Effector CD4-positive, alpha-beta T cell (primary cell): Measurements from ENCODE around the gene CIB2.

Experiments
- DNase-seq: peaks from one replicate; pipeline ENCODE4 v3.0.0-alpha.2; 2020

Gene CIB2

GRCh38 chr15:78105476-78106241, 25.6 kb downstream of the CIB2 start:
- no peak for DNase-seq

- DNase-seq: no peak
Measured at GRCh38 chr15:78104566-78105475, 26.4 kb downstream of the CIB2 start.

DNA sequence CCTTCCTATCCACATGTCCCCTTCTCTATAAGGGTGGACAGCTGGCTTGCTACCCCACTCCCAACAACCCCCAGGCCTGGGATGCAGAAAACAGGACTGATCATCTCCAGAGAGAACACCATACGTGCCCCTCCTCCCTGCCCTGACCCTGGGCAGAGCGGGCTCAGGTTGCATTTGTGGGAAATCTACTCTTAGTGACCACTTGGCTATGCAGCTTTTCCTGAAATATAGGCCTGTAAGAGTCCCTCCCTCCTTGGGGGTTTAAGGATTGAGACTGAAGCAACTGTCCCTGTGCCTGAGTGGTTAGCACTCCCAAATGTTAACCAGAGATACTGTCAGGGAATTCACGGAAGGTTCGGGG, 27.1 kb downstream of the CIB2 start:
- DNase-seq: no peak

DNA sequence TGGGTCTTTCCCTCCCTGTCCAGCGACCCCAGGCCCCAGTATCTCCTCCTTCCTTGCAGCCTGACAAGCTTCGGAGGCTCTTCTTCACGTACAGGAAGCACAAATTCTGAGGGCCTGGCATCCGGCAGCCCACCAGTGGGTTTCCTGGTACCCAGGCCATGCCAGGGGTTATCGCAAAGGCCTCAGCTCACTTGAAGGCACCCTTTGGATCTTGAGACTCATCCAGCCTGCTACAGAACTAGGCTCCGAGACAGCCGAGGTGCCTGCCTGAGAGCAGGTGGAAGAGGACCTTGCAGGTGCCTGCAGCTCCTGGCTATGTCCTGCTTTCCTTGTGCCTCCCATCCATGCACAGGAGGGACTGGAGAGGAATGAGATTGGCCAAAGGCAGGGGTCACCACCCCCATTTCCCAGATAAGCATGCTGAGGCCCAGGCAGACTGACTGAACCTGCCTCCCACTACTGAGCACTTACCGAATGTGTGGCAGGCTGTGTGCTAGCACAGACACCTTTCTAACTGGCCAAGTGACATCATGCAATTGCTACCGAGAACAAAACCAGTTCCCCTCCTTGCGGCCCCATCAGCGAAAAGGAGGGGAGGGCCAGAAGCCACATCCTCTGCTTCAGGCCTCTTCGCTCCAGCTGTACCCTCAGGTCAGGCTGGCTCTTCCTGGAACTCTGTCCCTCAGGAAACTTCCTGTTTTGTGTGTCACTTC, 27.7 kb downstream of the CIB2 start:
- DNase-seq: peak; percentile 18

GRCh38 chr15:78102741-78103140, 28.5 kb downstream of the CIB2 start:
- DNase-seq: no peak

DNA sequence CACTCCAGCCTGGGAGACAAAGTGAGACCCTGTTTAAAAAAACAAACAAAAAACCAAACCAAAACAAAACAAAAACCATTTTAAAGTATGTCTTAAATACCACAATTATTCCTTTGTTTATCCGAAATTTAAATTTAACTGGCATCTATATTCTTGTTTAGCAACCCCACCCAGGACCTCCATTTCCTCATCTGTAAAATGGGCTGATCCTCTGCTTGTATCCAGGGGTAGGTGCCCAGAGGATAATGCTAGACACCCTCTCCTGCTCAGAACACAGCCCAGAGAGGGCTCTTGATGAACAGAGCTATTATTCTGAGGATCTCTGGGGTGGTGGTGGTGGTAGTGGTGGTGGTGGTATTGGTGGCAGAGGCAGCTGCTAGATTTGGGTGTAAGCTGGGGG, 29.0 kb downstream of the CIB2 start:
- no peak for DNase-seq

GRCh38 chr15:78101423-78102105, 29.7 kb downstream of the CIB2 start:
- DNase-seq: no peak

DNA sequence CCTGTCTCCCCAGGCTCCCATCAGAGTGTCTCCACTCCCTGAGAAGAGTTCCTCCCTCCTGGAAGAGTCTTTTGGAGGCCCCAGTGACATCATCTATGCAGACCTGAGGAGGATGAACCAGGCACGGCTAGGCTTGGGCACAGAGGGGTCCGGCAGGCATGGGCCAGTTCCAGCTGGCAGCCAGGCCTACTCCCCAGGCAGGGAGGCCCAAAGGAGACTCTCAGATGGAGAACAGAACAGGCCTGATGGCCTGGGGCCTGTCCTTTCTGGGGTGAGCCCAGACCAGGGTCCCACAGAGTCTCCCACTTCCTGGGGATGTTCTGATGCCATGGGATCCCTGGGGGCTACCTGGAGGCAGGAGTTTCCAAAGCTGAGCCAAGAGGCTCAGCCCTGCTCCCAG, 30.4 kb downstream of the CIB2 start:
- no peak for DNase-seq

GRCh38 chr15:78098131-78098755, 33.0 kb downstream of the CIB2 start:
- DNase-seq: no peak

- no peak for DNase-seq
Measured at GRCh38 chr15:78097667-78098066, 33.6 kb downstream of the CIB2 start.

GRCh38 chr15:78093242-78094020, 37.8 kb downstream of the CIB2 start:
- no peak for DNase-seq

- DNase-seq: no peak
Measured at GRCh38 chr15:78092261-78093041, 38.8 kb downstream of the CIB2 start, which contains the start of gene SH2D7. TSS of gene SH2D7 (plus strand) at chr15:78092561. CDS start at chr15:78092585, 24 bp downstream.

DNA sequence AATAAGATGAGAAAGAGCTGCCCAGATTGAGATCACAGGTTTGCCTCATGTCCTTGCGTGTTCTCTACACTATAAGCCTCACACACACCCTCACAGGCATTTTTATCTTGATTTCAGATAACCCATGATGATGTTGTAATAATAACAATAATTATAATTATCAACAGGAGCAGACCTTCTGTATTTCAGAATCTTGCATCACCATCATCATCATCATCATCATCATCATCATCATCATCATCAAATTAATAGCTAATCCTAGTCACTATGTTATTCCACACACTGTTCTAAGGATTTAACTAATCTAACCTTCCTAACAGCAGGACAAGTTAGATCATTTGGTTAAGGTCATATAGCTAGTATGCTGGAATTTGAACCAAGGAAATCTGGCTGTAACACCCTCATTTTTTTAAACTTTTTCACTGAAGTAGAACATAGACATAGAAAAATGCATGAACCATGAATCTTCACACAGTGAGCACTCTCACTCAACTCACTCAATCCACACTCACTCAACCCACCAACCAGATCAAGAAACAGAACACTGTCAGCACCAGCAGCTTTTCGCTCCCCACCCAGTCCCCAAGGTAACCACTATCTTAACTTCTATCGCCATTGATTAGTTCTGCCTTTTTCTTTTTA, 40.7 kb downstream of the CIB2 start:
- DNase-seq: no peak

DNA sequence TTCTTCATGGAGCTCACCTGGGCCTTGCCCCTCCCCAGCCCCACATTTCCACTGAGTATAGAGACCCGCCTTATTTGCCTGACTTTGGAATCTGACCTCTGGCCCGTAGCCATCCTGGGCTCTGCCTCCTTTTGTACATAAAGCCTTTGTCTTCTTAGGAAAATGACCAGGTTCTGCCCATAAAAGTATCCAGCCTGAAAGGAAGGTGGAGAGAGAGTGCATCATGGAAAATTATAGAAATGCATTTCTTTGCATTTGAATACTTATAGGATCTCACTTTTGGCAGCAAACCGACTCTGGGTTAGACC, 42.5 kb downstream of the CIB2 start:
- DNase-seq: no peak

- no peak for DNase-seq
Measured at GRCh38 chr15:78087951-78088772, 43.1 kb downstream of the CIB2 start.

DNA sequence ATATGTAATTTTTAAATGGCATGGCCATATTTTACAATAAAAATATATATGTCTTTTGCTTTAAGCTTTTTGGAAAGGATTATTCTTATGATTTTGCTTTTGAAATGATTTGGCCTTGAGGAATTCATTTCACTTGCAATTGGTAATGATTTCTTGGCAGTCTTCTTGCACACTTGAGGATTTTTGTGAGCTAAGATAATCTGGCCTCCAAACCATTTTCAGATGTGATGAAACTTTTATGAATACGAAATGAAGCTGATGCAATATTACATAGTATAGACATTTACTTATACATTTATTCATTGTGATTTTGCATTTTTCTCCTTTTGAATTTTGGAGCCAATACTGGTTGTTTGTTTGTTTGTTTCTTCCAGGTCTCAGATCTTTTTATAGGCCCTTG, 45.3 kb downstream of the CIB2 start:
- DNase-seq: no peak

GRCh38 chr15:78084449-78084750, 46.8 kb downstream of the CIB2 start:
- no peak for DNase-seq

GRCh38 chr15:78083687-78084448, 47.4 kb downstream of the CIB2 start:
- no peak for DNase-seq

GRCh38 chr15:78083186-78083585, 48.1 kb downstream of the CIB2 start:
- no peak for DNase-seq
